GM23338 (cell line): ENCODE results near the gene GSTT4.

Experiments
- EZH2 ChIP-seq: fragments of 200-600 bp; sonication (generic); IDR thresholded peaks from one replicate; pipeline ENCODE4 v1.8.0; 2017; ENCODE audit warnings: antibody characterized with exemption, mild to moderate bottlenecking, low read depth; ENCODE audit not compliant: unreplicated experiment
- POLR2AphosphoS5 ChIP-seq: IDR thresholded peaks from 2 replicates; pipeline ENCODE4 v1.6.1; 2016; ENCODE audit warnings: antibody characterized with exemption, low read depth
- TF ChIP-seq, protein P1 (sequence below), 2 experiments: fragments of 200-600 bp in 1 of 2; sonication (generic) in 1 of 2; conservative IDR thresholded peaks; 2 replicates each; pipeline versions ENCODE4 v1.5.1 to v1.6.1; 2016 to 2017; ENCODE audit warnings: antibody characterized with exemption in 2 of 2, low read depth in 2 of 2, mild to moderate bottlenecking in 2 of 2, moderate library complexity in 1 of 2

DNA sequence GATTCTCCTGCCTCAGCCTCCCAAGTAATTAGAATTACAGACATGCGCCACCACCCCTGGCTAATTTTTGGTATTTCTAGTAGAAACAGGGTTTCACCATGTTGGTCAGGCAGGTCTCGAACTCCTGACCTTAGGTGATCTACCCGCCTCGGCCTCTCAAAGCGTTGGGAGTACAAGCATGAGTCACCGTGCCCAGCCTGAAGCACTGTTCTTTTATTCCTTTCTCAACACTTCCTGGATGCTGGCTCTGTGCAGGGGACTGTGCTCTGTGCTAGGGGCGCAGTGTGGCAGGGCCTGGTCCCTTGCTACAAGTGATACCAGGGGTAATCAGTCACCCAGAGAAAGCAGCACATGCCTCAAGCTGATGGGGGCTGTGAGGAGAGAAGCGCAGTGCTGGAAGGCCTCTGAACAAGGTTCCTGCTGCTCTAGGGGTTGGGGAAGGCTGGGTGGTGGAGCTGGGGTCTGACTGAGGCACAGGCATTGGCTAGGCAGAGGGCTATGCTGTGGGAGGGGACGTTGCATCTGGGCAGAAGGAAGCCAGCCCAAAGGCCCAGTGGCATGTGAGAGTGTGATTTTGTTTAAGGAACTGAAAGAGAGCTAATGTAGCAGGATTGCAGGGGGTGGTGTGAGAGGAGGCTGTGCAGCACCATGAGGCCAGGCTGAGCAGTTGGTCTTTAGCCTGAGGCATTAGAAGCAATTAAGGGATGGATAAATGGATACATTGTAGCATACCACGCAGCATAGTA lies 48.4 kb upstream of the GSTT4 start:
- TF ChIP-seq, protein P1, sequence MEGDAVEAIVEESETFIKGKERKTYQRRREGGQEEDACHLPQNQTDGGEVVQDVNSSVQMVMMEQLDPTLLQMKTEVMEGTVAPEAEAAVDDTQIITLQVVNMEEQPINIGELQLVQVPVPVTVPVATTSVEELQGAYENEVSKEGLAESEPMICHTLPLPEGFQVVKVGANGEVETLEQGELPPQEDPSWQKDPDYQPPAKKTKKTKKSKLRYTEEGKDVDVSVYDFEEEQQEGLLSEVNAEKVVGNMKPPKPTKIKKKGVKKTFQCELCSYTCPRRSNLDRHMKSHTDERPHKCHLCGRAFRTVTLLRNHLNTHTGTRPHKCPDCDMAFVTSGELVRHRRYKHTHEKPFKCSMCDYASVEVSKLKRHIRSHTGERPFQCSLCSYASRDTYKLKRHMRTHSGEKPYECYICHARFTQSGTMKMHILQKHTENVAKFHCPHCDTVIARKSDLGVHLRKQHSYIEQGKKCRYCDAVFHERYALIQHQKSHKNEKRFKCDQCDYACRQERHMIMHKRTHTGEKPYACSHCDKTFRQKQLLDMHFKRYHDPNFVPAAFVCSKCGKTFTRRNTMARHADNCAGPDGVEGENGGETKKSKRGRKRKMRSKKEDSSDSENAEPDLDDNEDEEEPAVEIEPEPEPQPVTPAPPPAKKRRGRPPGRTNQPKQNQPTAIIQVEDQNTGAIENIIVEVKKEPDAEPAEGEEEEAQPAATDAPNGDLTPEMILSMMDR (conservative IDR thresholded peaks at IDR 0.05; ENCODE audit: low read depth in 2 of 2) = no peak
- TF ChIP-seq POLR2AphosphoS5 (no peak), EZH2 (no peak)
